Smooth muscle cell (in vitro differentiated cells): Measurements from ENCODE around the gene SLC39A11. TPM values are rescaled to one million over a fixed set of nuclear protein-coding genes. Genes with fewer than 3 reads are reported as not detected.

Experiments
- DNase-seq: peaks from one replicate; lab custom pipeline; 2025; ENCODE audit not compliant: unreplicated experiment; lab: John Stamatoyannopoulos, UW
- H2AFZ ChIP-seq: fragments of 200-600 bp; sonication (generic); 2 replicates; pipeline ENCODE4 v1.6.0; 2016; ENCODE audit warnings: antibody characterized with exemption, low read depth, mild to moderate bottlenecking
- H3F3A ChIP-seq: fragments of 200-600 bp; sonication (generic); 2 replicates; pipeline ENCODE4 v1.6.0; 2017; ENCODE audit warnings: antibody characterized with exemption, low read depth
- H3K27ac ChIP-seq: fragments of 200-600 bp; sonication (generic); 2 replicates; pipeline ENCODE4 v1.5.1; 2016; ENCODE audit warnings: low read depth, mild to moderate bottlenecking
- H3K27me3 ChIP-seq: fragments of 200-600 bp; sonication (generic); 2 replicates; pipeline ENCODE4 v1.6.1; 2016; ENCODE audit warnings: low read depth, mild to moderate bottlenecking
- H3K36me3 ChIP-seq: fragments of 200-600 bp; sonication (generic); 2 replicates; pipeline ENCODE4 v1.5.1; 2016; ENCODE audit warnings: low read depth
- H3K4me1 ChIP-seq: fragments of 200-600 bp; sonication (generic); 2 replicates; pipeline ENCODE4 v1.5.1; 2016; ENCODE audit warnings: low read depth
- H3K4me2 ChIP-seq: fragments of 200-600 bp; sonication (generic); 2 replicates; pipeline ENCODE4 v1.6.0; 2016; ENCODE audit warnings: mild to moderate bottlenecking
- H3K4me3 ChIP-seq: fragments of 200-600 bp; sonication (generic); 2 replicates; pipeline ENCODE4 v1.5.1; 2016; ENCODE audit warnings: mild to moderate bottlenecking
- H3K79me2 ChIP-seq: fragments of 200-600 bp; sonication (generic); 2 replicates; pipeline ENCODE4 v1.6.0; 2016; ENCODE audit warnings: low read depth, mild to moderate bottlenecking
- H3K9ac ChIP-seq: fragments of 200-600 bp; sonication (generic); 2 replicates; pipeline ENCODE4 v1.6.0; 2016; ENCODE audit warnings: low read depth
- H3K9me3 ChIP-seq: fragments of 200-600 bp; sonication (generic); replicated peaks from 2 replicates; pipeline ENCODE4 v1.5.1; 2016; ENCODE audit warnings: low read depth
- H4K20me1 ChIP-seq: fragments of 200-600 bp; sonication (generic); 2 replicates; pipeline ENCODE4 v1.6.0; 2016; ENCODE audit warnings: low read depth
- CTCF ChIP-seq: fragments of 200-600 bp; sonication (generic); IDR thresholded peaks from 2 replicates; pipeline ENCODE4 v1.5.1; 2017; ENCODE audit warnings: borderline replicate concordance, mild to moderate bottlenecking, antibody characterized with exemption; ENCODE audit not compliant: insufficient read depth, poor library complexity, severe bottlenecking
- WGBS: methylation state at CpG from one replicate; pipeline ENCODE4 v1.1.7; 2016; ENCODE audit warnings: low lambda C conversion rate; 5-methylcytosine and 5-hydroxymethylcytosine counted together
- polyA plus RNA-seq: library from polyadenylated mRNA; unstranded; fragments of >200 nt; fragmentation: Nextera tagmentation; extraction: Ambion mirVana; gene quantifications from 2 replicates; pipeline ENCODE4 v1.2.1, GENCODE V29; 2016
- total RNA-seq: library from RNA; depleted of rRNA; stranded (reverse); fragments of >200 nt; gene quantifications from 2 replicates; pipeline ENCODE4 v1.2.3, GENCODE V29; 2014

The SLC39A11 gene
- total and polyA plus RNA-seq, 2 experiments from 2014 or later: 9.2 to 36.7 TPM

DNA sequence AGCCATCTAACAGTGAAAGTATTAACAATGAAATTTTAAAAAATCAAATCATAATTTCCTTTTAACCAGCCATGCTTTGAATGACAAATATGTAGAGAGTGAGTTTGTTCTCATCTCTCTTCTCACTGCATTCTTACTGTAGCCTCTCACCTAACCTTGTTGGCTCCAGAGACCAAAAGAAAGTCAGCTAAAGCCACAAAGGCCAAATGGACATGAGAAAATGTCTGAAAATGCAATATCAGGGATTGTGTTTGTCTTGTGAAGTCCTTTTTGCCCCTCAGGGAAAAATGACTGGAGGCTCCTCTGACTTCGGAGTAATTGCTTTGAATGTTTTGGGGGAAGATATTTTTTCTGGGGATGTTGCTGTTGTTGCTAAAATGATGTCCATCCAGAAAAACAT, 166.3 kb downstream of the SLC39A11 start:
- H4K20me1 ChIP-seq: no peaks in the 10 kb centered on the region
- no peaks in the 10 kb centered on the region for H3F3A ChIP-seq
- no peak overlapping the region for H3K27ac ChIP-seq
- H3K4me2 ChIP-seq: no peak overlapping the region
- WGBS: 85% methylated on average over 1 of the region's 1 CpG
- H3K9me3 ChIP-seq: no peaks in the 10 kb centered on the region
- no peaks in the 10 kb centered on the region for H3K36me3 ChIP-seq
- H2AFZ ChIP-seq: no peak overlapping the region
- no peaks in the 10 kb centered on the region for H3K79me2 ChIP-seq
- H3K9ac ChIP-seq: no peak overlapping the region
- H3K27me3 ChIP-seq: no peaks in the 10 kb centered on the region
- no peak for TF ChIP-seq CTCF
- no peaks in the 10 kb centered on the region for H3K4me1 ChIP-seq
- no peak overlapping the region for H3K4me3 ChIP-seq
- DNase-seq: no peak

GRCh38 chr17:72924196-72924595, 168.3 kb downstream of the SLC39A11 start:
- no peak for DNase-seq
- H3K36me3 ChIP-seq: no peaks in the 10 kb centered on the region
- 69% methylated on average over 2 of the region's 2 CpGs for WGBS

DNA sequence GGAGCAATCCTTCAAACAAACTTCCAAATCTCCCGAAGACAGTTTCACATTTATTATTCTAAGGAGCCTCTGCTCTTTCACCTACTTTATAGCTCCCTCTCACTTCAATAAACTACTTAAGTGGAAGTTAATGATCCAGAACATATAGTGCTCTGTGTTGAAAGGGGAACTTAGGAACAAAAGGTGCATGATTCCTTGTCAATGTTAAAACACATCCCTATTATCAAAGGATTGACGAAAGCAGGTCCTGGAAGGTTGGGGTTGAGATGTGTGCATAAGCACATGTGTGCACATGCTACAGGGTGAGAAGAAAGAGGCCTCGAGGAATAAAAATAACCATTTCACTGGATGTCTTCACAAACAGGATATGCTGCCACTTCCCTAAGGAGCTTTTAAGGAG, 170.3 kb downstream of the SLC39A11 start:
- no peaks in the 10 kb centered on the region for H3K9me3 ChIP-seq
- H3K27me3 ChIP-seq: no peaks in the 10 kb centered on the region
- H3K9ac ChIP-seq: no peak overlapping the region
- no peaks in the 10 kb centered on the region for H3F3A ChIP-seq
- H2AFZ ChIP-seq: no peak overlapping the region
- no peak for DNase-seq
- H3K4me1 ChIP-seq: no peaks in the 10 kb centered on the region
- TF ChIP-seq CTCF: no peak
- no peaks in the 10 kb centered on the region for H4K20me1 ChIP-seq
- no peak overlapping the region for H3K27ac ChIP-seq
- WGBS: 94% methylated on average over 3 of the region's 3 CpGs
- no peaks in the 10 kb centered on the region for H3K36me3 ChIP-seq
- no peak overlapping the region for H3K4me3 ChIP-seq
- H3K4me2 ChIP-seq: no peak overlapping the region
- H3K79me2 ChIP-seq: no peaks in the 10 kb centered on the region

More at GRCh38 chr17:72924196-72924595, 168.3 kb downstream of the SLC39A11 start:
- H3K9me3 ChIP-seq: no peaks in the 10 kb centered on the region
- H2AFZ ChIP-seq: no peak overlapping the region
- no peak overlapping the region for H3K4me2 ChIP-seq
- no peak for TF ChIP-seq CTCF
- no peaks in the 10 kb centered on the region for H3F3A ChIP-seq
- H3K4me1 ChIP-seq: no peaks in the 10 kb centered on the region
- no peaks in the 10 kb centered on the region for H3K27me3 ChIP-seq
- no peak overlapping the region for H3K9ac ChIP-seq
- no peaks in the 10 kb centered on the region for H4K20me1 ChIP-seq
- H3K27ac ChIP-seq: no peak overlapping the region
- no peaks in the 10 kb centered on the region for H3K79me2 ChIP-seq
- no peak overlapping the region for H3K4me3 ChIP-seq

GRCh38 chr17:72921347-72922054, 171.0 kb downstream of the SLC39A11 start:
- Histone ChIP-seq H3K4me1 (no peaks in the 10 kb centered on the region), H3K9me3 (no peaks in the 10 kb centered on the region), H3K79me2 (no peaks in the 10 kb centered on the region), H3K4me3 (no peak overlapping the region), H2AFZ (no peak overlapping the region), H3F3A (no peaks in the 10 kb centered on the region), H3K36me3 (no peaks in the 10 kb centered on the region), H3K27ac (no peak overlapping the region), H3K27me3 (no peaks in the 10 kb centered on the region), H3K9ac (no peak overlapping the region), H3K4me2 (no peak overlapping the region), H4K20me1 (no peaks in the 10 kb centered on the region)
- no peak for DNase-seq
- WGBS: 94% methylated on average over 5 of the region's 5 CpGs
- no peak for TF ChIP-seq CTCF
